ENCODE measurements around the gene PCDH11X.
"Not testable (repeated sequence)": the region's sequence is repeated elsewhere in the genome, so short reads cannot be mapped to it uniquely, and the experiment has no call there.

Gene PCDH11X, protein sequence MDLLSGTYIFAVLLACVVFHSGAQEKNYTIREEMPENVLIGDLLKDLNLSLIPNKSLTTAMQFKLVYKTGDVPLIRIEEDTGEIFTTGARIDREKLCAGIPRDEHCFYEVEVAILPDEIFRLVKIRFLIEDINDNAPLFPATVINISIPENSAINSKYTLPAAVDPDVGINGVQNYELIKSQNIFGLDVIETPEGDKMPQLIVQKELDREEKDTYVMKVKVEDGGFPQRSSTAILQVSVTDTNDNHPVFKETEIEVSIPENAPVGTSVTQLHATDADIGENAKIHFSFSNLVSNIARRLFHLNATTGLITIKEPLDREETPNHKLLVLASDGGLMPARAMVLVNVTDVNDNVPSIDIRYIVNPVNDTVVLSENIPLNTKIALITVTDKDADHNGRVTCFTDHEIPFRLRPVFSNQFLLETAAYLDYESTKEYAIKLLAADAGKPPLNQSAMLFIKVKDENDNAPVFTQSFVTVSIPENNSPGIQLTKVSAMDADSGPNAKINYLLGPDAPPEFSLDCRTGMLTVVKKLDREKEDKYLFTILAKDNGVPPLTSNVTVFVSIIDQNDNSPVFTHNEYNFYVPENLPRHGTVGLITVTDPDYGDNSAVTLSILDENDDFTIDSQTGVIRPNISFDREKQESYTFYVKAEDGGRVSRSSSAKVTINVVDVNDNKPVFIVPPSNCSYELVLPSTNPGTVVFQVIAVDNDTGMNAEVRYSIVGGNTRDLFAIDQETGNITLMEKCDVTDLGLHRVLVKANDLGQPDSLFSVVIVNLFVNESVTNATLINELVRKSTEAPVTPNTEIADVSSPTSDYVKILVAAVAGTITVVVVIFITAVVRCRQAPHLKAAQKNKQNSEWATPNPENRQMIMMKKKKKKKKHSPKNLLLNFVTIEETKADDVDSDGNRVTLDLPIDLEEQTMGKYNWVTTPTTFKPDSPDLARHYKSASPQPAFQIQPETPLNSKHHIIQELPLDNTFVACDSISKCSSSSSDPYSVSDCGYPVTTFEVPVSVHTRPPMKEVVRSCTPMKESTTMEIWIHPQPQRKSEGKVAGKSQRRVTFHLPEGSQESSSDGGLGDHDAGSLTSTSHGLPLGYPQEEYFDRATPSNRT (N-terminal part only)

DNA sequence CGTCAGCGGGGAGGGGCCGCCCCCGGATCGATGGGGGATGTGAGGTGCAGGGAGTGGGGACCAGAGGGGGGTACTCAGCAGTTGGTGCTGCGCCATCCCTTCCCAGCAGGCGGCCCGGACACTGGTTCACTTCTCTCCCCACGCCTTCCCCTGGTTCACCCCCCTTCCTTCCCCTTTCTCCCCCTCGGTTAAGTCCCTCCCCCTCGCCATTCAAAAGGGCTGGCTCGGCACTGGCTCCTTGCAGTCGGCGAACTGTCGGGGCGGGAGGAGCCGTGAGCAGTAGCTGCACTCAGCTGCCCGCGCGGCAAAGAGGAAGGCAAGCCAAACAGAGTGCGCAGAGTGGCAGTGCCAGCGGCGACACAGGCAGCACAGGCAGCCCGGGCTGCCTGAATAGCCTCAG is at the start of gene PCDH11X:
TSS of gene PCDH11X (plus strand) at position 241 of the 400 bp plus-strand sequence. CDS start 56,130 bp downstream, outside the sequence.
- not testable (repeated sequence) for DNase-seq

DNA sequence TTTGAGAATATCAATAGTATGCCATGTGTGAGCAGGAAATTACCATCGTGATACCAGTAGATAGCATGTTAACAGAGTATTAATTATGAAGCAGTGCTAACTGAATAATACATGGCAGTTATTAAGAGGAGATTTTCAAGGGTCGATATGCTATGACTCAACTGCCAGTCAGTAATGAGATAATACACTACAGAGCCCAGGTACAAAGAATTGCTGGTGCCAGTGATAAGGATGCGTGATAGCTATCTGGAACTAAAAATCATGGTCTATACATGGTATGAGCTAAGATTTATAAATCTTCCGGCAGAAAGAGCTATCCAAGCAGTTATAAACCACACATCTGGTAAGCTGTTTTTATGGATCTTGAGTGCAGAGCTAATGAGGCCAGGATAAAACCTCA is 31.7 kb upstream of the PCDH11X start:
- not testable (repeated sequence) for DNase-seq

- DNase-seq: not testable (repeated sequence)
These were observed 26.2 kb upstream of the PCDH11X start for GRCh38 chrX:91753022-91753421.

- not testable (repeated sequence) for DNase-seq
These were observed 8.3 kb upstream of the PCDH11X start for GRCh38 chrX:91770619-91771488.

GRCh38 chrX:91773943-91774342 is 5.2 kb upstream of the PCDH11X start:
- not testable (repeated sequence) for DNase-seq

GRCh38 chrX:91780008-91780407 is 833 bp downstream of the PCDH11X start:
- not testable (repeated sequence) for DNase-seq

DNA sequence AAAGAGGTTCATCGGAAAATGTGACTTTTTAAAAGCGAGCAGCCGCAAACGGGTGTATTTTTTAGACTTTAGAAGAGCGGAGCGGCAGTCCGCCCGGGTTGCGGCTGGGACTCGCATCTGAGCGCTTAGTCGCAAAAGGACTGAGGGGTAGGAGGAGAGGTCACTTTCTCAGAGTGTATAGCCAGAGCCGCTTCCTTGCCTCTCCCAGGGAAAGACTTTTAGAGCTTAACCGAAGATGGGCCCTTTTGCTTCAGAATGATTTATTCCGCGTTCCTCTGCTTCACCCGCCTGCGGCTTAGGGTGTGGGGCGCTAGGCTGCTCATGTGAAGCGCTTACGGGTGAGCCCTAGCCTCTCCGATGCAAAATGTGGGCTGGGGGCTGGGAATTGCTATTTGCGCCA is 1.5 kb downstream of the PCDH11X start:
- DNase-seq: not testable (repeated sequence)

GRCh38 chrX:91781553-91782298 is 2.6 kb downstream of the PCDH11X start:
- not testable (repeated sequence) for DNase-seq

DNA sequence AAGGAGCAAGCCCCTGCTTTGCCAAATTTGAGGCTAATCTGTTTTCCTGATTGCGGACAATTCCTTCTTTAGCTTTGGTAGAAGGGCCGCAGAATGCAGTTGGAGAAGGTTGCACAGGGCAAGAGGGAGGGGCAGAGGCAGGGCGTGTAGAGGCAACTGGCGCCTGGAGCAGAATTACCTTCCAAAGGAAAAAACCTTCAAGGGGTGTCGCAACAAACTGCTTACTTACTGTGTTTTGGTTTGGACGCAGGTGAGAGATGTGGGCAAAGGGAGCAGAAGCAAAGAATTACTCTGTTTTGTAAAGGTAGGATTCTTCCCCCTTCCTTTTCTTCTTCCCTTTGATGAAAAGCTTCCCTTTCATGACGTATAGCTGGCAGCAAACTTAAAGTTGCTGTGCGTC is 3.6 kb downstream of the PCDH11X start:
- not testable (repeated sequence) for DNase-seq

- DNase-seq: not testable (repeated sequence)
These were observed 38.4 kb downstream of the PCDH11X start for GRCh38 chrX:91817537-91817936.

GRCh38 chrX:91825321-91825720 is 46.1 kb downstream of the PCDH11X start:
- DNase-seq: not testable (repeated sequence)

Measured in activated naive CD4-positive, alpha-beta T cell (primary cell).